Memory B cell (primary cell): ENCODE data around the gene LEKR1.

ENCODE experiments used
- ATAC-seq: fragments of 150-1000 bp; cut with Tn5 transposase; 2 replicates; pipeline ENCODE4 v1.10.0; 2021; ENCODE audit warnings: low read depth, mild to moderate bottlenecking, moderate library complexity
- DNase-seq, 2 donors: peaks; one replicate each; pipeline ENCODE4 v3.0.0; 2022; ENCODE audit warnings: low spot score in 2 of 2
- H3K27ac Mint-ChIP-seq: one replicate; pipeline ENCODE4 v1.8.0; 2022; ENCODE audit warnings: mild to moderate bottlenecking, moderate library complexity, mixed read lengths
- H3K27me3 Mint-ChIP-seq: one replicate; pipeline ENCODE4 v1.8.0; 2022; ENCODE audit warnings: mixed read lengths
- H3K36me3 Mint-ChIP-seq: one replicate; pipeline ENCODE4 v1.8.0; 2022; ENCODE audit warnings: mild to moderate bottlenecking, mixed read lengths
- H3K4me1 Mint-ChIP-seq: one replicate; pipeline ENCODE4 v1.8.0; 2022; ENCODE audit warnings: mixed read lengths
- H3K4me3 Mint-ChIP-seq: one replicate; pipeline ENCODE4 v1.8.0; 2022; ENCODE audit warnings: mild to moderate bottlenecking, moderate library complexity, mixed read lengths
- H3K9me3 Mint-ChIP-seq: one replicate; pipeline ENCODE4 v1.8.0; 2022; ENCODE audit warnings: mixed read lengths

The LEKR1 gene

DNA sequence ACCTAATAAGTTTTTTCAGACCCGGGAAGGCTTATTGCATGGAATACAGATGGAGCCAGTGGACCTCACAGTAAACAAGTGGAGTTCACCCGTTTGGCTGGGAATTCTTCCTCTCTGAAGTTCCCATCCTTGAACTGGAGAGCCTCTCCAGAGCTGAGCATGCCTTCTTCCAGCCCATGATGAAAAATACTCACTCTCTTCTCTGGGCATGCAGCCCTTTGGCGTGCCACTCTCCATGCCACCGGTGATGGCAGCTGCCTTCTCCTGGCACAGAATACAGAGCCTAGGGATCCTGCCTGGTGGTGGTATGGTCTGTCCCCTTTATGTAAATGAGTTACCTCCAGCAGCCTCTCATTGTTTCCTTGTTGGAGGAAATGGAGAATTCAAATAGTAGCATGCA is 150.8 kb downstream of the LEKR1 start:
- Mint-ChIP-seq H3K27me3 (no peaks in the 10 kb centered on the region), H3K9me3 (peaks cover 1% of the 10 kb centered on the region), H3K36me3 (no peaks in the 10 kb centered on the region), H3K27ac (peak overlapping the region; percentile 97), H3K4me1 (peaks cover 26% of the 10 kb centered on the region), H3K4me3 (no peak overlapping the region)
- no peak for ATAC-seq
- DNase-seq: no peak

DNA sequence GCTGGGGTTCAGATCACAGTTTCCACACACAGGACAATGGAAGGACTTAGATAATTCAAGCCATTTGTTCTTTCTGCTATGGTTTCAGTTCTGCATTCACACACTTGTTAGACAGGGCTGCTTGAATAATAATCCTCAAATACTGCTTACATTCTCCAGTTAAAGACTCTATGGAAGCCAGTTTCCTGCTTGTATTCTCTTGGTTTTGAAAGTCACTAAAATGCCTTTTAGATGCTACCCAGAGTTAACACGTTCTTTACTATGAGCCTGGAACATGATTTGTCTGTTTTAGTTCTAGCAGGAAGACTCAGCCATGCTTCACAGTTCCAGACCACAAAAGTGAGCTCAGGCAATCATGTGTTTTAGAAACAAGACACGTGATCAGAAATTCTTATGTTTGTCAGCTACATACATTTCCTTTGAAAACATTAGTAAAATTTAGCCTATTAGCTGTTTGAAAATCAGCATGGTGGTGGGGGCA is 152.4 kb downstream of the LEKR1 start:
- Mint-ChIP-seq H3K4me1 (peaks cover 26% of the 10 kb centered on the region), H3K27me3 (no peaks in the 10 kb centered on the region), H3K36me3 (no peaks in the 10 kb centered on the region), H3K4me3 (peak overlapping the region; percentile 68), H3K27ac (peak overlapping the region; percentile 97), H3K9me3 (peaks cover 1% of the 10 kb centered on the region)
- ATAC-seq (peak; percentile 88), DNase-seq (peak; percentile 15 to 35)

DNA sequence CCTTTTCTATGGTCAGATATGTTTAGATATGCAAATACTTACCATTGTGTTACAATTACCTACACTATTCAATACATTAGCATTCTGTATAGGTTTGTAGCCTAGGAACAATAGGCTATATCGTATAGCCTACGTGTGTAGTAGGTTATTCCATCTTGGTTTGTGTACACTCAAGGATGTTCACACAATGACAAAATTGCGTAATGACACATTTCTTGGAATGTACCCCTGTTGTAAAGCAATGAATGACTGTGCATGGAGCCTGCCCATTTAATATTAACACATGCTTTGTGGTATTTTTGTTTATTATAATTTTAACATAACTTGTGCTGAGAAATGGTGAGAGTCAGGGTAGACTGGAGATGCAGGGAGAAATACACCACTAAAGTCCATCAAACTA is 154.9 kb downstream of the LEKR1 start:
- no peak for ATAC-seq
- Mint-ChIP-seq H3K4me1 (peaks cover 27% of the 10 kb centered on the region), H3K9me3 (peaks cover 1% of the 10 kb centered on the region), H3K4me3 (no peak overlapping the region), H3K27me3 (no peaks in the 10 kb centered on the region), H3K36me3 (no peaks in the 10 kb centered on the region), H3K27ac (no peak overlapping the region)
- no peak for DNase-seq

DNA sequence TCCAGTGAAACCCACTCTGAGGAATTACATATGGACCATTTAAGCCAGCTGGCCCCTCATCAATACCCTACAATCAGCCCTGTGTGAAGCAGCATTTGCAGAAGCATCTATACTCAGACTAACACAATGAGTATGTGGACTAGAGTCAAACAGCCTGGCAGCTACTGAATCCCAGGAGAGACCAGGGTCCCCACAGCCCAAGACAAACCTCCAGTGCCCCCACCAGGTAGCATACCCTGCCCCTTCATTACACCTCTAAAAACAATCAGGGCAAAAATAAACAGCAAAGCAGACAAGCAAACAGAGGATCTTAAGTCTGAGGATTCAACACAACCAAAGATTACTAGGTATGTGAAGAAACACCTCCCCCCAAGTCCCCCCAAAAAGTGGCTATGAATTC is 157.4 kb downstream of the LEKR1 start:
- no peaks in the 10 kb centered on the region for H3K27me3 Mint-ChIP-seq
- peak overlapping the region; percentile 14 for H3K27ac Mint-ChIP-seq
- H3K4me3 Mint-ChIP-seq: no peak overlapping the region
- H3K36me3 Mint-ChIP-seq: no peaks in the 10 kb centered on the region
- ATAC-seq: no peak
- H3K4me1 Mint-ChIP-seq: peaks cover 21% of the 10 kb centered on the region
- peaks cover 1% of the 10 kb centered on the region for H3K9me3 Mint-ChIP-seq
- DNase-seq: no peak

DNA sequence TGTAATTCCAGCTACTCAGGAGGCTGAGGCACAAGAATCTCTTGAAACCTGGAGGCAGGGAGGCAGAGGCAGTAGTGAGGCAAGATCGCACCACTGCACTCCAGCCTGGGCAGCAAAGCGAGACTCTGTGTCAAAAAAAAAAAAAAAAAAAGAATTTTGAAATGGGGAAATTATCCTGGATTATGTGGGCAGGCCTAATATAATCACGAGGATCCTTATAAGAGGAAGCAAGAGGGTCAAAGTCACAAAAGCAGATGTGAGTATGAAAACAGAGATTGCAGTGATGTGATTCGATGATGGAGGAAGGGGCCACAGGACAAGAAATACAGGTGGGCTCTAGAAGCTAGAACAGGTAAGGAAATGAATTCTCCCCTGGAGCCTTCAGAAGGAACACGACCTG is 159.6 kb downstream of the LEKR1 start:
- peaks cover 1% of the 10 kb centered on the region for H3K9me3 Mint-ChIP-seq

DNA sequence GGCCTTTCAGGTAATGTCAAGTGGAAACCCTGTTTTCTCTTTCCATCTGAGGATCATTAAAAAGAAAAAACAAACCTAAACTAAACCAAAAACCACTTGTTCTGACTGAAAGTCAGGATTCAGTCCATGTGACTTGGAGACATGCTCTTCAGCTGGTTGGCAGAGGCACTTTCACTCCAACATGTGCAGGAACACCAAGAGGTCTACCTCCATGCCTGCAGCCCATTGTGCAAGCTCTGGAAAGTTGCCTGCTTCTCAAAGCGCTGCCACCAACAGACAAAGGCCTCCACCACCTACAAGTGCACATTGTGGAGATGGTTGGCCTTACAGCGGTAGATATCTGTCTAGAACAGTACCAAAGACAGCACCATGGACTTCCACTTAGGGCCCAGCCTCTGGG is 161.8 kb downstream of the LEKR1 start:
- Mint-ChIP-seq H3K27me3 (no peaks in the 10 kb centered on the region), H3K27ac (no peak overlapping the region), H3K9me3 (peaks cover 4% of the 10 kb centered on the region), H3K4me3 (no peak overlapping the region), H3K4me1 (peaks cover 11% of the 10 kb centered on the region), H3K36me3 (no peaks in the 10 kb centered on the region)
- no peak for ATAC-seq
- no peak for DNase-seq

More for the DNA sequence above, 159.6 kb downstream of the LEKR1 start:
- Mint-ChIP-seq H3K36me3 (no peaks in the 10 kb centered on the region), H3K27me3 (no peaks in the 10 kb centered on the region), H3K27ac (peak overlapping the region; percentile 2), H3K4me3 (no peak overlapping the region), H3K4me1 (peaks cover 11% of the 10 kb centered on the region)
- DNase-seq (no peak), ATAC-seq (no peak)

DNA sequence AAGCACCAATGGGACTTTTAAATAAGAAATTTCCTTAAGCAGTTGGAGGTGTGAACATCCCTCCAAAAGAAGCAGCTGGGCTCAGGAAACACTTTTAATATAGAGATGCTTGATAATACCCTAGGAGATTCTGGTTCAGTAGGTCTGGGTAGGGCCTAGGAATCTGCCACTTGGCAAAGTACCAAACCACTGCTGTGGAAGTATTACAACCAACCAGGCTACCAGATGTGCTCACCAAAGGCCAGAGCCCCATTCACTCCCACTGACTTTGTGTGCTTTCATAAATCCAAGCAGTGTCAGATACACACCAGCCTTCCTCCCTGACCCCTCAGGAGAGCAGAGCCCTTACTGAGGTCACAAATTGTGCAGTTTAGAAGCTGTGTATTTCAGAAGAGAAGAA is 171.2 kb downstream of the LEKR1 start:
- peaks cover 2% of the 10 kb centered on the region for H3K36me3 Mint-ChIP-seq
- no peak overlapping the region for H3K27ac Mint-ChIP-seq
- no peak overlapping the region for H3K4me3 Mint-ChIP-seq
- no peaks in the 10 kb centered on the region for H3K27me3 Mint-ChIP-seq
- no peaks in the 10 kb centered on the region for H3K4me1 Mint-ChIP-seq
- DNase-seq: no peak
- ATAC-seq: no peak
- no peaks in the 10 kb centered on the region for H3K9me3 Mint-ChIP-seq

DNA sequence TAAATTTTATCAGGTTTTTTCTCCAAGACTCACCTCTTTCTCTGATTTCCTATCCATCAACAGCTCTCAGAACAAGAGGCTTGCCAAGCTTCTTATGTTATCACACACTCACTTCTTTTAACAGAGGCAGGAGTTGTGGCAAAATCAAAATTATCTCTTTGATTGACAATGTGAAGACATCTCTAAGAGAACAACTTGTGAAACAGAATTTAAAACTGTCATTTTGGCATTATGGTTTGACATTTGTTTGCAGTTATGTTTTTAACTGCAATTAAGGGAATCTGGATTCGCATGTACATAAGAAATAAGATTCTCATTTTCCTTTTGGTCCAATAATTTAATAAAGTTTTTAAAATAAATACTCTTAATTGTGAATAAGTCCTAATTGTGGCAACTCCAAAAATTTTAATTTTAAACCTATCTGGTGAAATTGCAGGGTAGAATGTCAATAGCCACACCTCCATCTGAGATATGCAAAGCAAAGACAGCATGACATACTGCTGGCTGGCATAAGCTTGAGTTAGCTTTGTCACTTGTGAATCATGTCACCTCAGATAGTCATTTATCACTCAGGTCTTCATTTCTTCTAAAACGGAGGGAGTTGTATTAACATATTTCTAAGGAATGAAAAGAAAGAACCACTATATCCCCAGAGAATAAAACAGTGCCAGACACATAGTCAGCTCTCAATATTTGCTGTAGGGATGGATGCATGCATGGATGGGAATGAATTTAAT is 175.2 kb downstream of the LEKR1 start:
- Mint-ChIP-seq H3K4me3 (no peak overlapping the region), H3K27ac (peak overlapping the region; percentile 5), H3K9me3 (peaks cover 4% of the 10 kb centered on the region), H3K27me3 (no peaks in the 10 kb centered on the region), H3K4me1 (no peaks in the 10 kb centered on the region), H3K36me3 (peaks cover 5% of the 10 kb centered on the region)
- no peak for DNase-seq
- ATAC-seq: no peak

DNA sequence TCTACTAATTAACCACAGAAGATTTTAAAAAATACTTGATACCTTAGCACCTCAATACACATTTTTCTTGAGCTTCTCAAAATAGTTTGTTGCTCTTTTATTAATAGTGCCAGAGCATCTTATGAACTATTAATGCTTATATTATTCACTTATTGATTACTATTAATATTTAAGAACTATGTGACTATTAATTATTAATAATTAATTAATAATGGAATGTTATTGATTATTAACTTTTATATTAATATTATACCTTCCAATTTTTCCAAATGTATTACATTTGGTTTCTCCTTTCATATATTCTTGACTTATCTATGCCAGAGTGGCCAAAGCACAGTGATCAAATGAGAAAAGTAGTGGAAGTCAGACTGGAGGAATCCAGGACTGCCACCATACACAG is 195.5 kb downstream of the LEKR1 start:
- H3K9me3 Mint-ChIP-seq: no peaks in the 10 kb centered on the region
- H3K36me3 Mint-ChIP-seq: no peaks in the 10 kb centered on the region
- no peak overlapping the region for H3K27ac Mint-ChIP-seq
- H3K4me1 Mint-ChIP-seq: peaks cover 4% of the 10 kb centered on the region
- ATAC-seq: no peak
- no peak overlapping the region for H3K4me3 Mint-ChIP-seq
- H3K27me3 Mint-ChIP-seq: no peaks in the 10 kb centered on the region
- no peak for DNase-seq

DNA sequence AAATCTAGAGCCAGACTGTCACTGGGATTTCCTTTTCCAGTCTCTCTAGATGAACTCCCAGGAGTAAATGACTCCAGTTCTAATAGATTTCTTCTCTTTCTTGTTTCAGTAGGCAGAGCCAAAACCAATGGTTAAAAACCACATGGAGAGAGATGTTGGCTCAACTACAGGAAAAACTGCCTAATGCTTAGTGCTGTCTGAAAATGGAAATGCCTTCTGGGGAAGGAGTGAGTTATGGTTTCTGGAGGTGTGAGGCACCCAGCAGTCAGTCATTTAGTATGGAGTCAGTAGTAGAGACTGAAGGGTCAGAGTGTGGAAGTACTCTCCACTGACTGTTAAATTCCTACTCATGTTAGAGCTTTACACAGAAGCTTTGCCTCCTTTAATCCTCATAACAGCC is 197.1 kb downstream of the LEKR1 start:
- ATAC-seq: no peak
- H3K4me1 Mint-ChIP-seq: peaks cover 6% of the 10 kb centered on the region
- no peaks in the 10 kb centered on the region for H3K9me3 Mint-ChIP-seq
- H3K27ac Mint-ChIP-seq: no peak overlapping the region
- no peaks in the 10 kb centered on the region for H3K27me3 Mint-ChIP-seq
- DNase-seq: no peak
- no peaks in the 10 kb centered on the region for H3K36me3 Mint-ChIP-seq
- no peak overlapping the region for H3K4me3 Mint-ChIP-seq

DNA sequence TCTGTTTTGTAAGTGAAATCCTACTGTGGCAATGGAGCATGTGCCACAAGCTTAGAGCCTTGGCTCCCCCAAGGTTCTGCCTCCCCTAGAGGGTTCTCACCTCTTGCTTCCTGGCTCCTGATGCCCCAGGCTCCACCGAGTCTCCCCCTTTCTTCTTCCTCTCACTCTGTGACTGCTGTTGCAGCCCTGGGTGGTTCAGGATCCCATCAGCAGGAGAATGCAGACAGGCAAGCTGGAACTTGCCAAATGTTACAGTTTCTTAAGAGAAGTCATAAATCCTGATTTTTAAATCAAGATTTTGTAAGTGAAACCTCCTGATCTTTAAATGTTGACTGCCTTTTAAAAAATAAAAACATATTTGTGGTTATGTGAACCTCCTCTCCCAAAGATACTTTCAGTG is 199.9 kb downstream of the LEKR1 start:
- ATAC-seq: no peak
- no peak overlapping the region for H3K4me3 Mint-ChIP-seq
- H3K27ac Mint-ChIP-seq: no peak overlapping the region
- no peak for DNase-seq
- H3K4me1 Mint-ChIP-seq: peaks cover 20% of the 10 kb centered on the region
- no peaks in the 10 kb centered on the region for H3K9me3 Mint-ChIP-seq
- no peaks in the 10 kb centered on the region for H3K27me3 Mint-ChIP-seq
- no peaks in the 10 kb centered on the region for H3K36me3 Mint-ChIP-seq

DNA sequence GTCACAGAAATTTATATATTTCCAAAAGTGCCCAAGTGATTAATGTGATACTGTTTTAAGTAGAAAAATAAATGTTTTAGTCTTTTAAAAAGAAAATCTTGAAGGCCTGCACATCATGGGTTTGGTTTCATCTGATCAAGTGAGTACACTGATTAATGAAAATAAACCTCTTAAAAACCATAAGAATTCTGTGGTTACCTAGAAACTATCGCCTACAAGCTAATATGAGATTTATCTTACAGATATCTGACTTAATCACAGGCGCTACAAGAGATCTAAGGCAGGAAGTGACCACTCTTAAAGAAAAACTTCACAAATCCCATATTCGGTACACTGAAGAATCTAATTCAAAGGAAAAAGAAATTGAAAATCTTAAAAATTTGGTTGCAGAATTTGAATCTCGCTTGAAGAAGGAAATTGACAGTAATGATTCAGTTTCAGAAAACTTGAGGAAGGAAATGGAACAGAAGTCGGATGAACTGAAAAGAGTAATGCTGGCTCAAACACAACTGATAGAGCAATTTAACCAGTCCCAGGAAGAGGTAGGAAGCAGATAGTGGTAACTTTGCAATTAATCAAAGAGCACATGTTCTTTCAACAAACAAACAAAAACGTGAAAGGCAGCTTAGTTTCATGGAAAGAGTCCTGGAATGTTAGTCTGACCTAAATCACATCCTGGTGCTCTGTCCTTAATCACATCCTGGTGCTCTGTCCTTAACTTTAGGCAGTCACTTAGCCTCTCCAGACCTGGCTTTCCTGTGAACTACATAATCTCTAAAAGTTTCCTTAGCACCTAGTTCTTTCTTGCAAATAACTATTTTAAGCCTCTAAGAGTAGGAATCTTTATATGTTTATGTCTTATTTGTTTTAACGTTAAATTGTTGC is 201.9 kb downstream of the LEKR1 start:
- no peak for DNase-seq
- Mint-ChIP-seq H3K4me1 (peaks cover 16% of the 10 kb centered on the region), H3K27me3 (no peaks in the 10 kb centered on the region), H3K27ac (no peak overlapping the region), H3K36me3 (no peaks in the 10 kb centered on the region), H3K4me3 (no peak overlapping the region), H3K9me3 (no peaks in the 10 kb centered on the region)
- ATAC-seq: no peak

DNA sequence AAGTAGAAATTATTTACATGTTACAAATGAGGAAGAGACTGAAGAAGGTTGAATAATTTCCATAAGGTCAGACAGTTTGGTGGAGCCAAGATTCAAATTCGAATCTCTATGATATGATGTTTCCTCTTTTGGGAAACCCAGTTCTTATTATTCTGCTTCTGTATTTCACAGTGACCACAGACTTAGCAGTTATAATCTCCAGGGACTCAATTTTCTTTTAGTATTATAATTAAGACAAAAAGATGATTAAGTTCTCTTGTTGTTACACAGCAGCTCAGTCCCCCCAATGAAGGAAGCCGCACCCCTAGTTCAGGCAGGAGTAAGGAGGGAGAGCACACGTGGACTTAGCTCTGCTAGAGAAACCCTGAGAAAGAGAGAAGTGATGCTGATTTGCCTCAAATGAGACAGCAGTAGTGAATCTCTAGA is 203.2 kb downstream of the LEKR1 start:
- H3K27me3 Mint-ChIP-seq: no peaks in the 10 kb centered on the region
- H3K4me3 Mint-ChIP-seq: no peak overlapping the region
- H3K36me3 Mint-ChIP-seq: no peaks in the 10 kb centered on the region
- ATAC-seq: peak; percentile 91
- no peaks in the 10 kb centered on the region for H3K9me3 Mint-ChIP-seq
- H3K4me1 Mint-ChIP-seq: peaks cover 16% of the 10 kb centered on the region
- peak; percentile 37 to 38 for DNase-seq
- H3K27ac Mint-ChIP-seq: peak overlapping the region; percentile 13

DNA sequence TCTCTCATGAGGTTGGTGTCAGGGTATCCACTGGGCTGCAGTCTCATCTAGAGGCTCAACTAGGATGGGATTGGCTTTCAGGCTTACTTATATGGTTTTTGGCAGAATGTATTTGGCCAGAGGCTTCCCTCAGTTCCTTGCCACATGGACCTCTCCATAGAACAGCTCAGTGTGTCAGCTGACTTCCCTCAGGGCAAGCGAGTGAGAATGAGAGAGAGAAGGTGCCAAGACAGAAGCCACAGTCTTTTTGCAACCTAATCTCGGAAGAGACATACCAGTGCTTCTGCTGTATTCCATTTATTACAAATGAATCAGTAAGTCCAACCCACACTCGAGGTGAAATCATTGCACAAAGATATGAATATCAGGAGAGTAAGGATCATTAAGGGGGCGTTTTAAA is 204.6 kb downstream of the LEKR1 start:
- Mint-ChIP-seq H3K4me1 (peaks cover 16% of the 10 kb centered on the region), H3K36me3 (no peaks in the 10 kb centered on the region), H3K4me3 (no peak overlapping the region), H3K27ac (no peak overlapping the region), H3K9me3 (no peaks in the 10 kb centered on the region), H3K27me3 (no peaks in the 10 kb centered on the region)
- ATAC-seq (no peak), DNase-seq (no peak)
